B cell (primary cell): Measurements from ENCODE around the gene TSPAN17. TPM values are rescaled to one million over a fixed set of nuclear protein-coding genes. Genes with fewer than 3 reads are reported as not detected.

Experiments used
- ATAC-seq: fragments of 200-7000 bp; cut with Tn5 transposase; one replicate; pipeline ENCODE4 v1.10.0; 2021; ENCODE audit warnings: low read depth, mild to moderate bottlenecking, moderate number of reproducible peaks, moderate library complexity
- CTCF ChIA-PET: fragments of 350-600 bp; sonication (Branson Sonifier 250); formaldehyde crosslinking; loops from one replicate; lab custom pipeline; 2021; ENCODE audit warnings: antibody characterized with exemption, inconsistent platforms; lab: Charles Lee
- POLR2A ChIA-PET: fragments of 350-600 bp; sonication (Branson Sonifier 250); formaldehyde crosslinking; loops from one replicate; lab custom pipeline; 2021; ENCODE audit warnings: antibody characterized with exemption; lab: Charles Lee
- DNase-seq: peaks from one replicate; pipeline ENCODE4 v3.0.0; 2013
- H2AFZ ChIP-seq: 2 replicates; pipeline ENCODE4 v1.6.1; 2012; ENCODE audit warnings: mild to moderate bottlenecking, low read depth, low read length; ENCODE audit not compliant: insufficient read depth, poor library complexity, severe bottlenecking
- H3K27ac ChIP-seq, 2 donors: 1 replicate in 1 of 2; 2 replicates in 1 of 2; pipeline ENCODE4 v1.5.1; 2012 to 2013; ENCODE audit warnings: low read length in 2 of 2, mild to moderate bottlenecking in 2 of 2, moderate library complexity in 1 of 2
- H3K27me3 ChIP-seq, 4 experiments: fragments of 200-600 bp in 1 of 4; sonication (generic) in 1 of 4; replicated peaks in 1 of 4; 1 replicate in 2 of 4; 2 replicates in 2 of 4; pipeline versions ENCODE4 v1.6.1 to v1.7.0; 2013 to 2016; ENCODE audit warnings: low read length in 3 of 4, mild to moderate bottlenecking in 2 of 4, mixed read lengths in 1 of 4, moderate library complexity in 1 of 4; ENCODE audit not compliant: insufficient read depth in 4 of 4, control insufficient read depth in 3 of 4; ENCODE audit errors: control extremely low read depth in 1 of 4
- H3K36me3 ChIP-seq, 2 experiments: replicated peaks in 1 of 2; 1 replicate in 1 of 2; 2 replicates in 1 of 2; pipeline versions ENCODE4 v1.6.1 to v1.7.1; 2013; ENCODE audit warnings: low read length in 1 of 2; ENCODE audit not compliant: insufficient read depth in 2 of 2, control insufficient read depth in 1 of 2; ENCODE audit errors: control extremely low read depth in 1 of 2, extremely low read depth in 1 of 2
- H3K4me1 ChIP-seq, 2 donors: fragments of 200-600 bp in 1 of 2; sonication (generic) in 1 of 2; 1 replicate in 1 of 2; 2 replicates in 1 of 2; pipeline versions ENCODE4 v1.5.1 to v1.6.1; 2013 to 2017; ENCODE audit warnings: low read length in 2 of 2; ENCODE audit not compliant: control insufficient read depth in 2 of 2, insufficient read depth in 2 of 2
- H3K4me2 ChIP-seq: replicated peaks from 2 replicates; pipeline ENCODE3; 2012; ENCODE audit warnings: mild to moderate bottlenecking, low read depth, low read length; ENCODE audit not compliant: poor library complexity, severe bottlenecking
- H3K4me3 ChIP-seq, 5 experiments: fragments of 200-600 bp in 1 of 5; sonication (generic) in 1 of 5; 1 replicate in 3 of 5; 2 replicates in 2 of 5; pipeline versions ENCODE4 v1.5.1 to v1.7.0; 2011 to 2016; ENCODE audit warnings: low read length in 4 of 5, mild to moderate bottlenecking in 4 of 5, low read depth in 2 of 5, control low read depth in 1 of 5, moderate library complexity in 1 of 5; ENCODE audit not compliant: insufficient read depth in 1 of 5; ENCODE audit errors: control extremely low read depth in 1 of 5, extremely low read depth in 1 of 5
- H3K79me2 ChIP-seq: fragments of 200-600 bp; sonication (generic); one replicate; pipeline ENCODE4 v1.6.0; 2016; ENCODE audit warnings: low read length; ENCODE audit not compliant: control insufficient read depth, insufficient read depth
- H3K9ac ChIP-seq: fragments of 200-600 bp; sonication (generic); 2 replicates; pipeline ENCODE4 v1.6.1; 2017; ENCODE audit warnings: mild to moderate bottlenecking, low read length, moderate library complexity
- H3K9me3 ChIP-seq, 3 donors: one replicate each; pipeline versions ENCODE4 v1.6.1 to v1.7.1; 2013; ENCODE audit warnings: low read length in 2 of 3; ENCODE audit not compliant: control insufficient read depth in 2 of 3, insufficient read depth in 1 of 3; ENCODE audit errors: control extremely low read depth in 1 of 3
- H4K20me1 ChIP-seq: 2 replicates; pipeline ENCODE4 v1.6.0; 2012; ENCODE audit warnings: mild to moderate bottlenecking, low read length; ENCODE audit not compliant: insufficient read depth, control insufficient read depth, poor library complexity, severe bottlenecking
- H3K27ac Mint-ChIP-seq: one replicate; pipeline ENCODE4 v1.8.0; 2021; ENCODE audit warnings: mixed read lengths
- H3K27me3 Mint-ChIP-seq: one replicate; pipeline ENCODE4 v1.8.0; 2021; ENCODE audit warnings: mixed read lengths
- H3K4me1 Mint-ChIP-seq: one replicate; pipeline ENCODE4 v1.8.0; 2021; ENCODE audit warnings: mixed read lengths
- H3K4me3 Mint-ChIP-seq: one replicate; pipeline ENCODE4 v1.8.0; 2021; ENCODE audit warnings: mixed read lengths
- H3K9me3 Mint-ChIP-seq: one replicate; pipeline ENCODE4 v1.8.0; 2022; ENCODE audit warnings: mixed read lengths; ENCODE audit not compliant: insufficient read depth
- CTCF ChIP-seq: fragments of 200-600 bp; IDR thresholded peaks from one replicate; pipeline ENCODE4 v1.8.0; 2022; ENCODE audit warnings: antibody characterized with exemption, mild to moderate bottlenecking
- EZH2 ChIP-seq: IDR thresholded peaks from 2 replicates; pipeline ENCODE4 v1.6.1; 2012; ENCODE audit warnings: borderline replicate concordance, low read depth, mild to moderate bottlenecking, moderate library complexity, low read length; ENCODE audit not compliant: insufficient read depth, poor library complexity, severe bottlenecking
- WGBS: methylation state at CpG from one replicate; pipeline ENCODE4 v1.1.5; 2013; ENCODE audit warnings: missing lambda C conversion rate; ENCODE audit not compliant: insufficient coverage; 5-methylcytosine and 5-hydroxymethylcytosine counted together
- intact Hi-C: fragments of 100-400 bp; cut with micrococcal nuclease; formaldehyde crosslinking; loops from one replicate; pipeline ENCODE4 v1.10.0; 2022
- polyA plus RNA-seq: library from polyadenylated mRNA; depleted of rRNA; stranded (reverse); fragments of >200 nt; gene quantifications from 2 replicates; pipeline ENCODE4 v1.2.3, GENCODE V29; 2012
- total RNA-seq, 2 donors: library from RNA; stranded (reverse); fragments of 120-200 nt in 1 of 2; gene quantifications; 1 replicate in 1 of 2; 2 replicates in 1 of 2; pipeline versions ENCODE4 v1.2.3 to v1.2.4, GENCODE V29; 2013 to 2022

The TSPAN17 gene
- total and polyA plus RNA-seq, 2 donors (not counting 1 experiment from before 2014, with no cell fraction given): 20.5 to 21.0 TPM

- H3K4me2 ChIP-seq: no peak overlapping the region
- no peak overlapping the region for H2AFZ ChIP-seq
- peaks cover 2% of the 10 kb centered on the region for H3K9me3 Mint-ChIP-seq
- no peak overlapping the region for H3K4me3 ChIP-seq
- no peaks in the 10 kb centered on the region for H3K4me1 Mint-ChIP-seq
- ATAC-seq (no peak), DNase-seq (no peak)
- no peaks in the 10 kb centered on the region for H3K36me3 ChIP-seq
- peaks cover 0 to 52% (median 11%) of the 10 kb centered on the region in 4 experiments for H3K27me3 ChIP-seq
- H3K27me3 Mint-ChIP-seq: peaks cover 62% of the 10 kb centered on the region
- H3K4me3 Mint-ChIP-seq: no peak overlapping the region
- no peak overlapping the region for H3K27ac ChIP-seq
- H3K9ac ChIP-seq: no peak overlapping the region
- H3K79me2 ChIP-seq: no peaks in the 10 kb centered on the region
- no peaks in the 10 kb centered on the region for H3K4me1 ChIP-seq
- intact Hi-C loops: no loop called here
- no peak overlapping the region for H3K27ac Mint-ChIP-seq
- ChIA-PET CTCF (no interaction called here), POLR2A (no interaction called here)
- TF ChIP-seq EZH2: no peak
- no peak for TF ChIP-seq CTCF
- H4K20me1 ChIP-seq: no peaks in the 10 kb centered on the region
- WGBS: 8% methylated on average over 32 of the region's 33 CpGs
- H3K9me3 ChIP-seq: peaks cover 0 to 7% (median 4%) of the 10 kb centered on the region in 3 donors
Observed at GRCh38 chr5:176680226-176680563, 32.9 kb downstream of the TSPAN17 start.

GRCh38 chr5:176682016-176682531 is 34.8 kb downstream of the TSPAN17 start:
- Histone ChIP-seq H3K9ac (no peak overlapping the region), H3K4me3 (no peak overlapping the region), H3K9me3 (peaks cover 0 to 16% (median 5%) of the 10 kb centered on the region in 3 donors), H3K79me2 (no peaks in the 10 kb centered on the region), H3K4me2 (no peak overlapping the region), H2AFZ (no peak overlapping the region), H3K27ac (no peak overlapping the region), H3K4me1 (no peaks in the 10 kb centered on the region), H3K36me3 (no peaks in the 10 kb centered on the region), H3K27me3 (peaks cover 0 to 52% (median 12%) of the 10 kb centered on the region in 4 experiments), H4K20me1 (no peaks in the 10 kb centered on the region)
- H3K4me1 Mint-ChIP-seq: no peaks in the 10 kb centered on the region
- no peak overlapping the region for H3K4me3 Mint-ChIP-seq
- ATAC-seq (no peak), DNase-seq (no peak)
- peaks cover 7% of the 10 kb centered on the region for H3K9me3 Mint-ChIP-seq
- CTCF ChIA-PET: interaction anchor here (2.4 kb wide), 1 partner anchor 21 kb away, joined by 7 read pairs; no protein-coding TSS in a partner anchor
- TF ChIP-seq EZH2 (no peak), CTCF (no peak)
- intact Hi-C loops: no loop called here
- H3K27ac Mint-ChIP-seq: no peak overlapping the region
- peaks cover 64% of the 10 kb centered on the region for H3K27me3 Mint-ChIP-seq
- WGBS: 87% methylated on average over 5 of the region's 6 CpGs
- POLR2A ChIA-PET: interaction anchor here (0.6 kb wide), 1 partner anchor 57 kb away, joined by 3 read pairs; no protein-coding TSS in a partner anchor
